GM23338 (cell line): ENCODE data around the gene B4GALNT1. TPM values are rescaled to one million over a fixed set of nuclear protein-coding genes. Genes with fewer than 3 reads are reported as not detected.
"Not testable (repeated sequence)": the region's sequence is repeated elsewhere in the genome, so short reads cannot be mapped to it uniquely, and the experiment has no call there.

Source experiments
- ATAC-seq: fragments of 200-7000 bp; cut with Tn5 transposase; 3 replicates; pipeline ENCODE4 v1.9.1; 2020
- DNase-seq: peaks from one replicate; pipeline ENCODE4 v3.0.0-alpha.2; 2015; ENCODE audit warnings: low spot score
- H2AFZ ChIP-seq: fragments of 200-600 bp; sonication (generic); 2 replicates; pipeline ENCODE4 v1.8.0; 2016; ENCODE audit warnings: antibody characterized with exemption, mild to moderate bottlenecking, moderate library complexity
- H3F3A ChIP-seq: fragments of 200-600 bp; sonication (generic); replicated peaks from 2 replicates; pipeline ENCODE4 v1.8.0; 2017; ENCODE audit warnings: antibody characterized with exemption, mixed run types, low read depth
- H3K27ac ChIP-seq: fragments of 200-600 bp; sonication (generic); 2 replicates; pipeline ENCODE4 v1.6.1; 2016; ENCODE audit warnings: low read depth
- H3K27me3 ChIP-seq: fragments of 200-600 bp; sonication (generic); 2 replicates; pipeline ENCODE4 v1.8.0; 2016; ENCODE audit warnings: mild to moderate bottlenecking, mixed run types, moderate library complexity; ENCODE audit not compliant: insufficient read depth
- H3K36me3 ChIP-seq: fragments of 200-600 bp; sonication (generic); 2 replicates; pipeline ENCODE4 v1.8.0; 2016; ENCODE audit warnings: mild to moderate bottlenecking; ENCODE audit not compliant: insufficient read depth
- H3K4me1 ChIP-seq: fragments of 200-600 bp; sonication (generic); 2 replicates; pipeline ENCODE4 v1.8.0; 2016; ENCODE audit warnings: mild to moderate bottlenecking, moderate library complexity; ENCODE audit not compliant: insufficient read depth
- H3K4me2 ChIP-seq: fragments of 200-600 bp; sonication (generic); 2 replicates; pipeline ENCODE4 v1.7.1; 2017; ENCODE audit warnings: mixed run types
- H3K4me3 ChIP-seq: fragments of 200-600 bp; sonication (generic); 2 replicates; pipeline ENCODE4 v1.6.1; 2016; ENCODE audit warnings: mixed run types
- H3K79me2 ChIP-seq: fragments of 200-600 bp; sonication (generic); replicated peaks from 2 replicates; pipeline ENCODE4 v1.8.0; 2017; ENCODE audit warnings: mild to moderate bottlenecking; ENCODE audit not compliant: insufficient read depth
- H3K9me2 ChIP-seq: fragments of 200-600 bp; sonication (generic); 2 replicates; pipeline ENCODE4 v1.8.0; 2017; ENCODE audit not compliant: insufficient read depth
- H4K20me1 ChIP-seq: fragments of 200-600 bp; sonication (generic); replicated peaks from 2 replicates; pipeline ENCODE4 v1.8.0; 2017; ENCODE audit warnings: mild to moderate bottlenecking; ENCODE audit not compliant: insufficient read depth
- H3K27ac Mint-ChIP-seq: 2 replicates; pipeline ENCODE4 v1.8.0; 2020; ENCODE audit warnings: inconsistent platforms, mild to moderate bottlenecking, moderate library complexity, mixed read lengths
- H3K27me3 Mint-ChIP-seq: 3 replicates; pipeline ENCODE4 v1.8.0; 2022; ENCODE audit warnings: low read depth, mild to moderate bottlenecking, moderate library complexity, mixed read lengths, inconsistent platforms; ENCODE audit not compliant: insufficient read depth, poor library complexity
- H3K36me3 Mint-ChIP-seq: 3 replicates; pipeline ENCODE4 v1.8.0; 2021; ENCODE audit warnings: low read depth, mild to moderate bottlenecking, inconsistent platforms, moderate library complexity, mixed read lengths
- H3K4me1 Mint-ChIP-seq: 3 replicates; pipeline ENCODE4 v1.8.0; 2020; ENCODE audit warnings: mild to moderate bottlenecking, inconsistent platforms, mixed read lengths
- H3K4me3 Mint-ChIP-seq: 3 replicates; pipeline ENCODE4 v1.8.0; 2021; ENCODE audit warnings: moderate library complexity, mild to moderate bottlenecking, inconsistent platforms, mixed read lengths
- H3K9me3 Mint-ChIP-seq: 3 replicates; pipeline ENCODE4 v1.8.0; 2020; ENCODE audit warnings: moderate library complexity, mild to moderate bottlenecking, inconsistent platforms, mixed read lengths
- CTCF ChIP-seq, 2 experiments: fragments of 200-600 bp in 1 of 2; sonication (generic) in 1 of 2; conservative IDR thresholded peaks; 2 replicates each; pipeline versions ENCODE4 v1.5.1 to v1.6.1; 2016 to 2017; ENCODE audit warnings: antibody characterized with exemption in 2 of 2, low read depth in 2 of 2, mild to moderate bottlenecking in 2 of 2, moderate library complexity in 1 of 2
- EZH2 ChIP-seq: fragments of 200-600 bp; sonication (generic); IDR thresholded peaks from one replicate; pipeline ENCODE4 v1.8.0; 2017; ENCODE audit warnings: antibody characterized with exemption, mild to moderate bottlenecking, low read depth; ENCODE audit not compliant: unreplicated experiment
- JUNB ChIP-seq: IDR thresholded peaks from one replicate; pipeline ENCODE4 v1.6.1; 2016; ENCODE audit warnings: antibody characterized with exemption; ENCODE audit not compliant: unreplicated experiment
- NANOG ChIP-seq: IDR thresholded peaks from 2 replicates; pipeline ENCODE4 v1.6.1; 2016; ENCODE audit warnings: antibody characterized with exemption, borderline replicate concordance
- POLR2AphosphoS5 ChIP-seq: IDR thresholded peaks from 2 replicates; pipeline ENCODE4 v1.6.1; 2016; ENCODE audit warnings: antibody characterized with exemption, low read depth
- STAT1 ChIP-seq: IDR thresholded peaks from one replicate; pipeline ENCODE4 v1.6.1; 2016; ENCODE audit warnings: antibody characterized with exemption; ENCODE audit not compliant: unreplicated experiment
- ZNF331 ChIP-seq: fragments of 250-450 bp; sonication (Bioruptor Pico); IDR thresholded peaks from 2 replicates; pipeline ENCODE4 v1.5.0; 2020; ENCODE audit warnings: low read depth, mild to moderate bottlenecking, moderate library complexity
- polyA plus RNA-seq: library from polyadenylated mRNA; unstranded; fragments of >200 nt; fragmentation: Nextera tagmentation; extraction: Ambion mirVana; gene quantifications from 2 replicates; pipeline ENCODE4 v1.2.1, GENCODE V29; 2016
- total RNA-seq: library from RNA; depleted of rRNA; stranded (reverse); fragments of >200 nt; shearing (Covaris generic); gene quantifications from 2 replicates; pipeline ENCODE4 v1.2.3, GENCODE V29; 2014
- TF ChIP-seq, protein P1 (sequence below): IDR thresholded peaks from one replicate; pipeline ENCODE4 v1.6.1; 2018; ENCODE audit warnings: antibody characterized with exemption; ENCODE audit not compliant: unreplicated experiment
- TF ChIP-seq, protein P2 (sequence below): IDR thresholded peaks from 2 replicates; pipeline ENCODE4 v1.6.1; 2016; ENCODE audit warnings: antibody characterized with exemption

B4GALNT1 gene
- total and polyA plus RNA-seq, 2 experiments from 2014 or later: 1.3 to 2.4 TPM

- not testable (repeated sequence) for H3K4me2 ChIP-seq, H3K9me2 ChIP-seq, H2AFZ ChIP-seq, H3K27ac Mint-ChIP-seq, H3K79me2 ChIP-seq, DNase-seq, H4K20me1 ChIP-seq, H3K9me3 Mint-ChIP-seq, ATAC-seq, H3K27ac ChIP-seq, H3K36me3 ChIP-seq, H3K4me3 ChIP-seq, H3K4me3 Mint-ChIP-seq
- Histone ChIP-seq H3F3A (0 out of 2 replicates have a peak, but pooled peaks cover 13% of the 10 kb centered on the region), H3K4me1 (peaks cover 28% of the 10 kb centered on the region), H3K27me3 (peaks cover 100% of the 10 kb centered on the region)
- peaks cover 96% of the 10 kb centered on the region for H3K27me3 Mint-ChIP-seq
- H3K4me1 Mint-ChIP-seq: peaks cover 31% of the 10 kb centered on the region
- peak; percentile 12 for TF ChIP-seq EZH2
- H3K36me3 Mint-ChIP-seq: peaks cover 20% of the 10 kb centered on the region; the same call in 2 of the 3 replicates
Measured at GRCh38 chr12:57618431-57618830, 14.6 kb downstream of the B4GALNT1 start.

DNA sequence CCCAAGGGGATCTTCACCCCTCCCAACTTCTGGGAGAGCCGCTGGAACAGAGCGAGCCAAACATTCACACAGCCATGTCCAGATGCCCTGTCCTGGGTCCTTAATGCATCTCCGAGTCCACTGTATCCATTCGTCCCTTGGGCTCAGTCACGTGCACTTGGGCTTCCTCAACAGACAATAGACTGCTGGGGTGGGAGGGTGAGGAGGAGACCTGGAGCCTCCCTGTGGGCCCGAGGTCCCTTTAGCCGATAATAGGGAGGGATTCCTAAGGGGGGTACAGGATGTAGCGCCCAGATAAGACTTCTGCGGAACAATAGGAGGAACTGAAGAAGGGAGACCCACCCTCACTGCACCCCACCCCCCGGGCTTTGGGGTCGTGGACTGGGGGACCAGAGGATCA lies 15.1 kb downstream of the B4GALNT1 start:
- H3K9me2 ChIP-seq: no peaks in the 10 kb centered on the region
- TF ChIP-seq JUNB: no peak
- TF ChIP-seq NANOG: no peak
- TF ChIP-seq, protein P1, sequence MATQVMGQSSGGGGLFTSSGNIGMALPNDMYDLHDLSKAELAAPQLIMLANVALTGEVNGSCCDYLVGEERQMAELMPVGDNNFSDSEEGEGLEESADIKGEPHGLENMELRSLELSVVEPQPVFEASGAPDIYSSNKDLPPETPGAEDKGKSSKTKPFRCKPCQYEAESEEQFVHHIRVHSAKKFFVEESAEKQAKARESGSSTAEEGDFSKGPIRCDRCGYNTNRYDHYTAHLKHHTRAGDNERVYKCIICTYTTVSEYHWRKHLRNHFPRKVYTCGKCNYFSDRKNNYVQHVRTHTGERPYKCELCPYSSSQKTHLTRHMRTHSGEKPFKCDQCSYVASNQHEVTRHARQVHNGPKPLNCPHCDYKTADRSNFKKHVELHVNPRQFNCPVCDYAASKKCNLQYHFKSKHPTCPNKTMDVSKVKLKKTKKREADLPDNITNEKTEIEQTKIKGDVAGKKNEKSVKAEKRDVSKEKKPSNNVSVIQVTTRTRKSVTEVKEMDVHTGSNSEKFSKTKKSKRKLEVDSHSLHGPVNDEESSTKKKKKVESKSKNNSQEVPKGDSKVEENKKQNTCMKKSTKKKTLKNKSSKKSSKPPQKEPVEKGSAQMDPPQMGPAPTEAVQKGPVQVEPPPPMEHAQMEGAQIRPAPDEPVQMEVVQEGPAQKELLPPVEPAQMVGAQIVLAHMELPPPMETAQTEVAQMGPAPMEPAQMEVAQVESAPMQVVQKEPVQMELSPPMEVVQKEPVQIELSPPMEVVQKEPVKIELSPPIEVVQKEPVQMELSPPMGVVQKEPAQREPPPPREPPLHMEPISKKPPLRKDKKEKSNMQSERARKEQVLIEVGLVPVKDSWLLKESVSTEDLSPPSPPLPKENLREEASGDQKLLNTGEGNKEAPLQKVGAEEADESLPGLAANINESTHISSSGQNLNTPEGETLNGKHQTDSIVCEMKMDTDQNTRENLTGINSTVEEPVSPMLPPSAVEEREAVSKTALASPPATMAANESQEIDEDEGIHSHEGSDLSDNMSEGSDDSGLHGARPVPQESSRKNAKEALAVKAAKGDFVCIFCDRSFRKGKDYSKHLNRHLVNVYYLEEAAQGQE: no peak
- H3K36me3 Mint-ChIP-seq: peaks cover 20% of the 10 kb centered on the region; the same call in 2 of the 3 replicates
- no peak overlapping the region for H3K27ac ChIP-seq
- no peak overlapping the region for H3K4me3 Mint-ChIP-seq
- no peak overlapping the region for H2AFZ ChIP-seq
- peaks cover 96% of the 10 kb centered on the region for H3K27me3 Mint-ChIP-seq
- no peak overlapping the region for H3K4me3 ChIP-seq
- H3K4me1 ChIP-seq: peaks cover 28% of the 10 kb centered on the region
- no peak overlapping the region; the same call in 1 of the 2 replicates for H3K4me2 ChIP-seq
- no peaks in the 10 kb centered on the region for H3K79me2 ChIP-seq
- no peak overlapping the region for H3K27ac Mint-ChIP-seq
- DNase-seq: no peak
- H3F3A ChIP-seq: 0 out of 2 replicates have a peak, but pooled peaks cover 13% of the 10 kb centered on the region
- H3K9me3 Mint-ChIP-seq: no peaks in the 10 kb centered on the region
- H4K20me1 ChIP-seq: peaks cover 3% of the 10 kb centered on the region; the same call in 1 of the 2 replicates
- H3K27me3 ChIP-seq: peaks cover 100% of the 10 kb centered on the region
- H3K36me3 ChIP-seq: peaks cover 4% of the 10 kb centered on the region; the same call in 1 of the 2 replicates
- ATAC-seq: no peak
- peaks cover 31% of the 10 kb centered on the region for H3K4me1 Mint-ChIP-seq

DNA sequence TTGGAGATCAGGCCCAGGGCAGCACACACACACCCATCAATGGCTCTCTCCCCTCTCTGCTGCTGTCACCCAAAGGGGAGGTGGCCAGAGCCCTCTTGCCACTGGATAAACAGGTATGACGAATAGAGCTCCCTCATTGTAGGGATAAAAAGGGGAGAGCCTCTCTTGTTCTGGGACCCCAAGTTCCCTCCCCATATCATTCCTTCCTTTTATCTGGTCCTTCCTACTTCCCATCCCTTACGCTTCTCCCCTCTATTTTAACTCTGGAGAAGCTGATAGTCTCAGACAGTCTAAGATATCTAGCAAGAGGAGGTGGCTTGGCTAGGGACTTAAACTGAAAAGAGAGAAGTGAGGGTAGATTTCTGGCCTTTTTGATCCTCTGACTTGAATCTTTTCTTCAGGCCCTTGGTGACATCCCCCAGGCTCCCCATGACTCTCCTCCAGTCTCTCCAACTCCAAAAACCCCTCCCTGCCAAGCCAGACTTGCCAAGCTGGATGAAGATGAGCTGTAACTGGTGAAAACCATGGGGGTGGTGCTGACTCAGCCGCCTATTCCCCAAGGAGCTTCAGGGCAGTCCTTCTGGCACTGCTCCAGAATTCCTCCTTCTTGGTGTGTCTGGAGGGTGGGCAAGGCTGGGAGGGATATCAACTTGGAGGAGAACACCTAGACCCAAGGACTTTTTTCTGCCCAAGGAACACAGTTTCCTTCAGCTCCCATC lies 16.5 kb downstream of the B4GALNT1 start:
- no peaks in the 10 kb centered on the region for H3K79me2 ChIP-seq
- H3K27me3 ChIP-seq: peaks cover 99% of the 10 kb centered on the region
- Mint-ChIP-seq H3K27me3 (peaks cover 94% of the 10 kb centered on the region), H3K4me3 (no peak overlapping the region), H3K36me3 (peaks cover 20% of the 10 kb centered on the region; the same call in 1 of the 3 replicates), H3K4me1 (peaks cover 35% of the 10 kb centered on the region), H3K9me3 (no peaks in the 10 kb centered on the region), H3K27ac (no peak overlapping the region)
- 0 out of 2 replicates have a peak, but pooled peaks cover 13% of the 10 kb centered on the region for H3F3A ChIP-seq
- DNase-seq (no peak), ATAC-seq (no peak)
- H3K36me3 ChIP-seq: peaks cover 4% of the 10 kb centered on the region; the same call in 1 of the 2 replicates
- H3K4me1 ChIP-seq: peaks cover 36% of the 10 kb centered on the region
- no peak overlapping the region for H2AFZ ChIP-seq
- no peak overlapping the region for H3K4me2 ChIP-seq
- no peak overlapping the region for H3K4me3 ChIP-seq
- H3K27ac ChIP-seq: no peak overlapping the region
- H3K9me2 ChIP-seq: no peaks in the 10 kb centered on the region
- peaks cover 3% of the 10 kb centered on the region; the same call in 1 of the 2 replicates for H4K20me1 ChIP-seq
- TF ChIP-seq STAT1 (no peak), CTCF (conservative IDR thresholded peaks at IDR 0.05; ENCODE audit: low read depth in 2 of 2) (no peak), NANOG (no peak), EZH2 (no peak), ZNF331 (no peak), POLR2AphosphoS5 (no peak)
- TF ChIP-seq, protein P2, sequence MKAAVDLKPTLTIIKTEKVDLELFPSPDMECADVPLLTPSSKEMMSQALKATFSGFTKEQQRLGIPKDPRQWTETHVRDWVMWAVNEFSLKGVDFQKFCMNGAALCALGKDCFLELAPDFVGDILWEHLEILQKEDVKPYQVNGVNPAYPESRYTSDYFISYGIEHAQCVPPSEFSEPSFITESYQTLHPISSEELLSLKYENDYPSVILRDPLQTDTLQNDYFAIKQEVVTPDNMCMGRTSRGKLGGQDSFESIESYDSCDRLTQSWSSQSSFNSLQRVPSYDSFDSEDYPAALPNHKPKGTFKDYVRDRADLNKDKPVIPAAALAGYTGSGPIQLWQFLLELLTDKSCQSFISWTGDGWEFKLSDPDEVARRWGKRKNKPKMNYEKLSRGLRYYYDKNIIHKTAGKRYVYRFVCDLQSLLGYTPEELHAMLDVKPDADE: no peak
